ENCODE measurements around the gene RAB27A.

The RAB27A gene

DNA sequence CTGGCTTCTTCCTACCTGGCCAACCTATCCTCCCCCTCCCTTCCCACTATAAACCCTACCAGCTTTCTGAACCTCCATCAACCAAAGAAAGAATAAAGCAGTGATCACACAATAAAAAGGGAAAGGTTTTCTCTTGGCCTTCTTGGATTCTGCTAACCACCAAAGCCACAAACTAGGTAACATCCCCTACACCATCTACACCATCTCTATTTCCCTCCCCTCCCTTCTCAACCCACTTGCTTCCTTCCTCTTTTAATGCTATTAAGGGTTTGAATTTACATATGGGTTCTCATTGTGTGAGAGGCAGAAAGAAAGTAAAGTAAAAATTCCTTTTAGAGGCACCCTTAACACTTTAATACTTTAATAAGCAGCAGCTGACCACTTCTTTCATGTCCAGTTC, 67.0 kb downstream of the RAB27A start:
- no peak for DNase-seq (ENCODE audit: low spot score)

DNA sequence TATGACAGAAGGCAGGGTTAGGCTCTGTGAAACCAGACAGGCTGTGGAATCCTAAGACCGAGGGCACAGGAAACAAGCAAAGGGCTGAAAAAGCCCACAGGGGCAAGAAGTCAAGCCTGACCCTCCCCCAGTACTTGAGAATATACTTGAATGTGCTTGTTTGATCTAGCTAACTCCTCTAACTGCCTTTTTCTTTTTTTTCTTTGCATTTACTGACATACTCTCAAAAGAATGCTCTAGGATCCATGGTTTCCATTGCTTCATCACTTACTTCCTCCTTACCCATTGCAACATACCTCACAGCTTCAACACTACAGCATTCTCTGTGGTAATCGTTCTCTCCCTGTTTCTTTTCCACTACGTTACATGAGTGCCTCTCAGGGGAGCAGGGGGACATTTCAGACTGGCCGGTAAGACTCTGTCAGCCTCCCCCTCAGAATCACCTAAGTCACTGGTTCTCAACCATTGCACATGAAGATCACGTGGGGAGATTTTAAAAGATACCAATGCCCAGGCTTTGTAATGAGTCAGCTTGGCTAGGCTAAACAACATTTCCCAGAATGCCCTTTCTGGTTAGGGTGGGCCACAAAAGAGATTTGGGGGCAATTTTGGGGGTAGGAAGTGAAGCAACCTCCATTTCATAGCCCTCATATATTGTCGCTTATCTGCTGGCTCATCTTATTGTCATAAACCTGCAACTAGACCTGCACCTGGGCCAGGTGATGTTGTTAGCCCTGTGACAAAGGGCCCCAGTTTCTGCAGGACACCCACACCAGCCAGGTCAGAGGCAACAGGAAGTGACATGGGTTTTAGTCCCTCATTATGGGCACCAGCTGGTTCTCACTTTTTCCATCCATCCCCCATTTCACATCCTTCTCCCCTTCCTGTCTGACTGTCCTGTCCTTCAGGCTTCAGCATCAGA, 68.3 kb downstream of the RAB27A start:
- DNase-seq (ENCODE audit: low spot score): peak; percentile 64

DNA sequence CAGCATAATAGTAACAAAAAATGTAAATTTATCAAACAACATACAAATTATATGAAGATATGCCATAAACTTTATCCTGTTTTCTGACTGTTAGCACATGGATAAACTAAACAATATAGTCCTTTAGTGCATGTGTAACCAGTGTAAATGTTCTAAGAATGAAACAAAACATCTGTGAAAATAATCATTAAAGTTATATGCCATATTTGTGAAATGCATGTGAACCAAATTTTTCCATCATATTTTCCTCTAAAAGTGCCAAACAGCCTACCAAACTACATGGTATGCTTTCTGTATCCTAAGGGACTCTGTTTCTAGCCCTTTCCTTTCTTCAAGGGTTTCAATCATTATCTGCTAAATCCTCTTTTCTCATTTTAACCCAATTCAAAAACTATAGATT, 69.0 kb downstream of the RAB27A start:
- no peak for DNase-seq (ENCODE audit: low spot score)

- DNase-seq (ENCODE audit: low spot score): no peak
These were observed 71.6 kb downstream of the RAB27A start for GRCh38 chr15:55218056-55218455.

DNA sequence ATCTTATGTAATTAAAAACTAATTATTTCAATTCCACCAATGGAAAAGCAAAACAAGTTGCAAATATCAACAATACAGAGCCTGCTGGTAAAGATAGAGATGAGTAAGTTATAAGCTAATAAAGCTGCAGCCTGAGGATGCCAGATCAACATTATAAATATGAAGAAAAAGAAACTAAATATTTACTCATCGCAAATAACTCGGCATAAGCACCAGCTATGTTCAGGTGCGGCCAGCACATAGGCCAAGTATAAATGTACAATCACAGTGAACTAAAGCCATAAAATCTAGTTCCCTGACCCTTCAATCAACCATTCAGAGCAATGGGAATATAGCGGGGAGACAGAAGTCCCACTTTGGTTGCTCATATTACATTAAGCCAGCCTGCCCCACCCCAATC, 85.1 kb downstream of the RAB27A start:
- DNase-seq (ENCODE audit: low spot score): no peak

DNA sequence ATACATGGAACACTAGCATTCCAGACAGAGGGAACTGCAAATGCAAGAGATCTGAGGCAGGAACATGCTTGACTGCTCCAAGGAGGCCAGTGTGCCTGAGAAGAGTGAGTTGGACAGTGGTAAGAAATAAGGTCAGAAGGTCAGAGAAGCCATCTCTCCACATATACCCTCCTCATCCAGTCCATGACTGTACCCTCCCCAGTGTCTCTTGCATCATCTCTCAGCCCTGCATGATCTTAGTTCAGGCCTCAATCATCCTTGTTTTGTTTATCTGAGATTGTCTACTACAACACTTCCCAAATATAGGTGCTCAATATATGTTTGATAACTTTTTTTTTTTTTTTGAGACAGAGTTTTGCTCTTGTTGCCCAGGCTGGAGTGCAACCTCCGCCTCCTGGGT, 87.4 kb downstream of the RAB27A start:
- no peak for DNase-seq (ENCODE audit: low spot score)

GRCh38 chr15:55198706-55199105, 90.9 kb downstream of the RAB27A start:
- DNase-seq (ENCODE audit: low spot score): no peak

GRCh38 chr15:55197719-55198118, 91.9 kb downstream of the RAB27A start:
- DNase-seq (ENCODE audit: low spot score): no peak

DNA sequence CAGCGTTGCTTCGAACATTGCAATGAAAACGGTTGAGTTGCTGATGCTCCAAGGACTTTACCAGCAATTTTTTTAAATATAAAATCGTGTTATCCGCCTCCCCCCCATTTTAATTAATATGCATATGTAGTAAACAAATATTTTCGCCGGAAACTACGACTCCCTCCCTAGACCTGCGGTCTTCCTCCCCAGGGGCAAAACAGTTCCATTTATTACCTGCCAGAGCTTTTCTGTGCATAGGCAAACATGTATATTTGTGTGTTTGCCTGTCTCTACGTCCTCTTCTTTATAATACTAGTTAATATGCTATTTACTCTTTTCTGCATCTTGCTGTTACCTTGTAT, 92.3 kb downstream of the RAB27A start:
- DNase-seq (ENCODE audit: low spot score): no peak

DNA sequence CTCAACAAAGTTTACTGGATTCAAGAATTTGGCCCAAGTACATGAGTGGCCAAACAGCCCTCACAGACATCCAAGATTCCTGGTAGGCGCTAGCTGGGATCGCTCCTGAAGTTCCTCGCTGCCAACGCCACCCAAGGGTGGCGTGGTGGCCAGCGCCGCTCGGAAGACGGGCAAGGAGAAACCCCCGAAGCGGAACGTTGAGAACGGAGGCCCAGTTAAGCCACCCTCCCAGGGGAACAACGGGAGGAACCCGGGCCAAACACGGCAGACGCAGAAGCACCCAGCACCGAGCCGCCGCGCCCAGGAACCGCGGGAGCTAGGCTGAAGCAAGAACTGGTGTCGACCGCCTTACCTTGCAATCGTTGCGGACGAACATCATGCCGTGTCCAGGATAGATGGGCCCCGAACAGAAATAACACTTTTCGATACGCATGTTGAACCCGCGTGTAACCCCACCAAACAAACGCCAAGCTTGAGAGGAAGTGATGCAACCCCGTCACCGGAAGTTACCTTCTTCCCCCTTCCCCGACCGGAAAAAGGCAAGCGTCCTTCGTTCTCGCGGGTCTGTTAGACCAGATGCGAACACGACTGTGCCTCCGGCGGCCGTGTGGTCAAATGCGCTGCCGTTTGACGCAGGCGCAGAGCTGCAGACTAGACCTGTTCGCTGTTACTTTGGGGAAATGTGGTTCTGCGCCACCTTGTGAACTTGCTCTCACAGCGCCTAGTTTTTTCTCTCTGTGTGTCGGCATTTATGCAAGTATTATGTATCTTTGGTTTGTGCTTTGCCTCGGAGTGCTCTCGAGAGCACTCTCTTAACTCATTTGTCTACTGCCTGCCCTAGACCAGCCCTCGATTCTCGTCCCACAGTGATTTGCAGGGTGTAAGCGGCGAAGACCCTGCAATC, 92.9 kb downstream of the RAB27A start, which contains the start of gene RSL24D1:
TSS of gene RSL24D1 (minus strand) at position 484 of the 904 bp plus-strand sequence. CDS start at position 433, 51 bp downstream.
- peak; percentile 87 for DNase-seq (ENCODE audit: low spot score)

DNA sequence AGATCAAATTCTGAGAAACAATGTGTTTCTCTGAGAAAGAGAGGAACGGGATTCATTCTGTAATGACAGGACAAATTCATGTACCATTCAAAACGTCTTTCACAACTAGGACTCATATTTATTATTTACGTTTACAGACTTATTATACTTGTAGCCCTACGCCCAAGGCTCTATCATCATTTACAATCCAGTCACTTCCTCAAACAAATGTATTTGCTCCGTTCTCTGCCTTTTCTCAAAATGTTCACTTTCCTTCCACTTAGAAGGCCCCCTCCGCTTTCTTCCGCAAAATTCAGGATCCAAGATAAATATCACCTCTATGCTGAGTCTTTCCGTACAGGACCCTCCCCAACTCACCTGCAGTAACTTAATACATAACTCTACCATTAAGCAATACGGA, 93.6 kb downstream of the RAB27A start:
- DNase-seq (ENCODE audit: low spot score): no peak

GRCh38 chr15:55194256-55194655, 95.4 kb downstream of the RAB27A start:
- DNase-seq (ENCODE audit: low spot score): no peak

GRCh38 chr15:55186331-55186730, 103.3 kb downstream of the RAB27A start:
- DNase-seq (ENCODE audit: low spot score): no peak

GRCh38 chr15:55183679-55184078, 105.9 kb downstream of the RAB27A start:
- DNase-seq (ENCODE audit: low spot score): no peak

DNA sequence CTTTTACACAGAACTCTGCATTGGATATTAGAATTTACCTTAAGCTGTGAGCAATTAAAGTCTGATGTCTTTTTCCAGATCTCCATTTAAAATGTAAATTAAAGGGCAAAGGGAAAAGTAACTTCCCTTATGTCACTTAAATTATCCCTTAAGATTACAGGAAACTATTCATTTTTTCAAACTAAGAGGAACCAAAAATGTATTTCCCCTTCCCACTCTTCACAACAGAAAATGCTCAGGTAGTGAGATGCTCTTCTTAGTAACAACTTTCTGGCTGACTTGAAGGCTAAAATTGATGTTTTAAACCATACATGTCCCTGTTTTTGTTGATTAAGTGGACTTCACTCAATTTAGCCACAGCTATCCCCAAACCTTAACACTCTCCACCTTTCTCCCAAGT, 110.5 kb downstream of the RAB27A start:
- no peak for DNase-seq (ENCODE audit: low spot score)

DNA sequence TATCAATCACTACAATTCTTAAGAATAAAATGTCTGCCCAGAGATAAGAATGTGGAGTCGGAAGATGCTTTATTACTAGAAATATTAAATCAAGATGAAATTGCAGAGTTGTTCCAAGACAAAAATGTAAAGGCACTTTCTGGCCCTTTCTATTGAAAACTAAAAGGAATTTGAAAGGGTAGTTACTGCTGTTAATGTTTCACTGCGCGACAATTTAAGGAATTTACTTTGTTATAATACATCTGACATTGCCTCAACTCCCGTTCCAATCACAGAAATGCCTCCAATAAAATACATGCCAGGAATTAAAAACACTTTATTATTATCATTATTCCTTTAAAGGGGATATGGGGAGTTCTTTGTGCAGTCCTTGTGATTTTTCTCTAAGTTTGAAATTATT, 119.3 kb downstream of the RAB27A start:
- no peak for DNase-seq (ENCODE audit: low spot score)

DNA sequence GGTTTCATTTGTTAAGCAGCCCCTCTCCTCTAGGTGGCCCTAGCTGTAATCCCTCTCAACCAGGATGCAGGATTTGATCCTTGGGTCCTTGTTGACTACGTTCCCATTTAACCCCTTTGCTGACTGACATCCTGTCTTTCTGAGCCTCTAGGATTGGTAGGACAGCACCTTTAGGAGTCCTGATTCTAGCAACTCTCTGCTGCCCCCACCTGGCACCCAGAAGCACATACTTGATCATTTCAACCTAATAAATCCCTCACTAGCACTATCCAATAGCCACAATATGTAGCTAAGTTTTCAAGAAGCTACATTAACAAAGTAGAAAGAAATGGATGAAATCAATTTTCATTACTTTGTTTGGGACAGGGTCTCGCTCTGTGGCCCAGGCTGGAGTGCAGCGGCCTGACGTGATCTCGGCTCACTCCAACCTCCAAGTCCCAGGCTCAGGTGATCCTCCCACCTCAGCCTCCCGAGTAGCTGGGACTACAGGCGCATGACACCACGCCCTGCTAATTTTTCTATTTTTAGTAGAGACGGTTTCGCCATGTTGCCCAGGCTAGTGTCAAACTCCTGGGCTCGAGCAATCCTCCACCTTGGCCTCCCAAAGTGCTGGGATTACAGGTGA, 121.2 kb downstream of the RAB27A start:
- peak; percentile 44 for DNase-seq (ENCODE audit: low spot score)

- DNase-seq (ENCODE audit: low spot score): no peak
These were observed 125.3 kb downstream of the RAB27A start for GRCh38 chr15:55164284-55164683.
